ENCODE results near the gene SLC39A7.

DNA sequence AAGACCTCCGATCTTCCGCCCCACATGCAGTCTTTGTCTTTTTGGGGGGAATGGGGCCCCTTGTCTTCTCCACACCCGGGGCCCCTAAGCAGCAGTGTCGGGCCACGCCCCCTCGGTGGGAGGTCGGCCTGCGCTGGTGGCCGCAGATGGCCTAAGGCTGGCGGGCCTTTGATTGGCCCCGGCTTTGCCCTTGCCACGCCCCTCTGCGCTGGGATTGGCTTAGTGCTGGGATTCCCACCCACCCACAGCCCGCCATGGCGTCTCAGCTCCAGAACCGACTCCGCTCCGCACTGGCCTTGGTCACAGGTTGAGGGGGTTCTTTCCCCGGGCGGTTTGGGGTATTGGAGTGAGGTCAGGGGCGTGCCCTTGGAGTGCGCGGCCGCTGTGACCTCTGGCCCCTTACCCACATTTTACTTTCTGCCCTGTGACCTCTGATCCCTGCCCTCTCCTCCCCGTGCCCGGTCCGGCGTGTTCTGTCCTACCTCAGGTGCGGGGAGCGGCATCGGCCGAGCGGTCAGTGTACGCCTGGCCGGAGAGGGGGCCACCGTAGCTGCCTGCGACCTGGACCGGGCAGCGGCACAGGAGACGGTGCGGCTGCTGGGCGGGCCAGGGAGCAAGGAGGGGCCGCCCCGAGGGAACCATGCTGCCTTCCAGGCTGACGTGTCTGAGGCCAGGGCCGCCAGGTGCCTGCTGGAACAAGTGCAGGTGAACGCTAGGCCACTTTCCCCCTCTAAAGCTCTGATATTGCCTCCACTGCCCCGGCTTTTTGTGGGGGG is 3.9 kb downstream of the SLC39A7 start, which contains the start of gene HSD17B8:
- TF ChIP-seq, protein P1, sequence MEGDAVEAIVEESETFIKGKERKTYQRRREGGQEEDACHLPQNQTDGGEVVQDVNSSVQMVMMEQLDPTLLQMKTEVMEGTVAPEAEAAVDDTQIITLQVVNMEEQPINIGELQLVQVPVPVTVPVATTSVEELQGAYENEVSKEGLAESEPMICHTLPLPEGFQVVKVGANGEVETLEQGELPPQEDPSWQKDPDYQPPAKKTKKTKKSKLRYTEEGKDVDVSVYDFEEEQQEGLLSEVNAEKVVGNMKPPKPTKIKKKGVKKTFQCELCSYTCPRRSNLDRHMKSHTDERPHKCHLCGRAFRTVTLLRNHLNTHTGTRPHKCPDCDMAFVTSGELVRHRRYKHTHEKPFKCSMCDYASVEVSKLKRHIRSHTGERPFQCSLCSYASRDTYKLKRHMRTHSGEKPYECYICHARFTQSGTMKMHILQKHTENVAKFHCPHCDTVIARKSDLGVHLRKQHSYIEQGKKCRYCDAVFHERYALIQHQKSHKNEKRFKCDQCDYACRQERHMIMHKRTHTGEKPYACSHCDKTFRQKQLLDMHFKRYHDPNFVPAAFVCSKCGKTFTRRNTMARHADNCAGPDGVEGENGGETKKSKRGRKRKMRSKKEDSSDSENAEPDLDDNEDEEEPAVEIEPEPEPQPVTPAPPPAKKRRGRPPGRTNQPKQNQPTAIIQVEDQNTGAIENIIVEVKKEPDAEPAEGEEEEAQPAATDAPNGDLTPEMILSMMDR (optimal IDR thresholded peaks at IDR 0.05 in 1 of 3, IDR thresholded peaks at IDR 0.05 in 1 of 3, conservative IDR thresholded peaks at IDR 0.05 in 1 of 3; ENCODE audit: extremely low read depth in 1 of 3, insufficient read depth in 2 of 3, low read length in 3 of 3), result no peak
- no peak for TF ChIP-seq EZH2 (IDR thresholded peaks at IDR 0.05; ENCODE audit: low read length)
